ENCODE measurements around the gene ARHGAP15. TPM values are rescaled to one million over a fixed set of nuclear protein-coding genes. Genes with fewer than 3 reads are reported as not detected.

Gene ARHGAP15
- polyA plus RNA-seq, 1 donor from 2014 or later, result 0.30 TPM

- Histone ChIP-seq H3K9ac (ENCODE audit: low read length) (no peak overlapping the region), H3K79me2 (replicated peaks; ENCODE audit: insufficient read depth, low read length) (no peaks in the 10 kb centered on the region), H3K4me2 (ENCODE audit: low read length) (no peak overlapping the region), H3K4me3 (ENCODE audit: low read length) (no peak overlapping the region), H3K9me3 (ENCODE audit: low read length) (no peaks in the 10 kb centered on the region), H2AFZ (ENCODE audit: low read depth, low read length) (no peak overlapping the region), H3K9me2 (ENCODE audit: insufficient read depth, low read length) (no peaks in the 10 kb centered on the region), H3K36me3 (ENCODE audit: insufficient read depth, low read length) (no peaks in the 10 kb centered on the region), H4K20me1 (ENCODE audit: insufficient read depth) (no peaks in the 10 kb centered on the region), H3F3A (ENCODE audit: insufficient read depth, low read length, poor library complexity, severe bottlenecking) (no peaks in the 10 kb centered on the region), H3K27ac (ENCODE audit: low read length) (no peak overlapping the region), H3K27me3 (ENCODE audit: insufficient read depth, low read depth, low read length) (no peaks in the 10 kb centered on the region)
- TF ChIP-seq RAD21 (conservative IDR thresholded peaks at IDR 0.05) (no peak), EP300 (conservative IDR thresholded peaks at IDR 0.05; ENCODE audit: poor library complexity, severe bottlenecking) (no peak), POLR2AphosphoS5 (IDR thresholded peaks at IDR 0.05) (no peak), MXI1 (conservative IDR thresholded peaks at IDR 0.05; ENCODE audit: poor library complexity, severe bottlenecking) (no peak), TAF1 (IDR thresholded peaks at IDR 0.05; ENCODE audit: low read depth) (no peak), EZH2 (IDR thresholded peaks at IDR 0.05; ENCODE audit: borderline replicate concordance, insufficient read depth, low read length, poor library complexity, severe bottlenecking) (no peak), CTCF (IDR thresholded peaks at IDR 0.05; ENCODE audit: poor library complexity, severe bottlenecking) (no peak), SMC3 (conservative IDR thresholded peaks at IDR 0.05; ENCODE audit: poor library complexity) (no peak), REST (IDR thresholded peaks at IDR 0.05; ENCODE audit: borderline replicate concordance) (no peak)
Observed at GRCh38 chr2:143692967-143693366, 563.7 kb downstream of the ARHGAP15 start.

- TF ChIP-seq MXI1 (conservative IDR thresholded peaks at IDR 0.05; ENCODE audit: poor library complexity, severe bottlenecking), result no peak
- TF ChIP-seq POLR2AphosphoS5 (IDR thresholded peaks at IDR 0.05), result peak; percentile 82
- no peak for TF ChIP-seq REST (IDR thresholded peaks at IDR 0.05; ENCODE audit: borderline replicate concordance)
- no peak overlapping the region for H2AFZ ChIP-seq (ENCODE audit: low read depth, low read length)
- H3F3A ChIP-seq (ENCODE audit: insufficient read depth, low read length, poor library complexity, severe bottlenecking), result no peaks in the 10 kb centered on the region
- no peaks in the 10 kb centered on the region for H3K36me3 ChIP-seq (ENCODE audit: insufficient read depth, low read length)
- no peaks in the 10 kb centered on the region for H3K27me3 ChIP-seq (ENCODE audit: insufficient read depth, low read depth, low read length)
- H3K9me3 ChIP-seq (ENCODE audit: low read length), result no peaks in the 10 kb centered on the region
- H3K4me2 ChIP-seq (ENCODE audit: low read length), result no peak overlapping the region
- no peak overlapping the region for H3K4me3 ChIP-seq (ENCODE audit: low read length)
- H3K27ac ChIP-seq (ENCODE audit: low read length), result no peak overlapping the region
- no peaks in the 10 kb centered on the region for H3K9me2 ChIP-seq (ENCODE audit: insufficient read depth, low read length)
- no peak overlapping the region for H3K9ac ChIP-seq (ENCODE audit: low read length)
- H3K79me2 ChIP-seq (replicated peaks; ENCODE audit: insufficient read depth, low read length), result no peaks in the 10 kb centered on the region
- no peaks in the 10 kb centered on the region for H4K20me1 ChIP-seq (ENCODE audit: insufficient read depth)
Observed at GRCh38 chr2:143694335-143694734, 565.1 kb downstream of the ARHGAP15 start.
